Stimulated activated CD8-positive, alpha-beta memory T cell treated with anti-CD3 and anti-CD28 coated beads, Interleukin-12 subunit alpha, Interleukin-12 subunit beta, amount 100 ng/mL, for 1 hour (primary cell): ENCODE results near the gene VSIG4.
"Not testable (repeated sequence)": the region's sequence is repeated elsewhere in the genome, so short reads cannot be mapped to it uniquely, and the experiment has no call there.

Experiments
- DNase-seq: peaks from one replicate; pipeline ENCODE4 v3.0.0-alpha.2; 2020; ENCODE audit warnings: low read depth

Gene VSIG4

GRCh38 chrX:66039944-66040343 lies at the start of gene VSIG4:
Gene VSIG4, minus strand, starts transcription at chrX:66040080. Its CDS starts 82 bp downstream, at chrX:66039998.
- DNase-seq, result no peak

GRCh38 chrX:66076801-66077200 lies 36.9 kb upstream of the VSIG4 start:
- no peak for DNase-seq

- no peak for DNase-seq
Measured at GRCh38 chrX:66074920-66075879, 35.3 kb upstream of the VSIG4 start.

- no peak for DNase-seq
Measured at GRCh38 chrX:66071126-66071525, 31.2 kb upstream of the VSIG4 start.

GRCh38 chrX:66064261-66064660 lies 24.4 kb upstream of the VSIG4 start:
- no peak for DNase-seq

GRCh38 chrX:66057019-66057418 lies 17.1 kb upstream of the VSIG4 start:
- not testable (repeated sequence) for DNase-seq

GRCh38 chrX:66054978-66055377 lies 15.1 kb upstream of the VSIG4 start:
- DNase-seq, result no peak

- DNase-seq, result no peak
Measured at GRCh38 chrX:66053414-66053813, 13.5 kb upstream of the VSIG4 start.

- DNase-seq, result no peak
Measured at GRCh38 chrX:66051980-66052379, 12.1 kb upstream of the VSIG4 start.

- no peak for DNase-seq
Measured at GRCh38 chrX:66050140-66050569, 10.3 kb upstream of the VSIG4 start.

- no peak for DNase-seq
Measured at GRCh38 chrX:66049056-66049455, 9.2 kb upstream of the VSIG4 start.

- no peak for DNase-seq
Measured at GRCh38 chrX:66046612-66047235, 6.8 kb upstream of the VSIG4 start.

- DNase-seq, result no peak
Measured at GRCh38 chrX:66045894-66046293, 6.0 kb upstream of the VSIG4 start.

- no peak for DNase-seq
Measured at GRCh38 chrX:66043584-66043983, 3.7 kb upstream of the VSIG4 start.

GRCh38 chrX:66042307-66043077 lies 2.6 kb upstream of the VSIG4 start:
- no peak for DNase-seq

GRCh38 chrX:66038115-66038514 lies 1.8 kb downstream of the VSIG4 start:
- DNase-seq, result no peak

GRCh38 chrX:66036231-66036630 lies 3.6 kb downstream of the VSIG4 start:
- no peak for DNase-seq

- DNase-seq, result no peak
Measured at GRCh38 chrX:66035667-66036066, 4.2 kb downstream of the VSIG4 start.

GRCh38 chrX:66030505-66031317 lies 9.2 kb downstream of the VSIG4 start:
- no peak for DNase-seq

GRCh38 chrX:66028936-66029335 lies 10.9 kb downstream of the VSIG4 start:
- no peak for DNase-seq

- no peak for DNase-seq
Measured at GRCh38 chrX:66024570-66024969, 15.3 kb downstream of the VSIG4 start.

GRCh38 chrX:66024092-66024467 lies 15.8 kb downstream of the VSIG4 start:
- no peak for DNase-seq
